ENCODE results near the gene RRP36. TPM values are rescaled to one million over a fixed set of nuclear protein-coding genes. Genes with fewer than 3 reads are reported as not detected.

RRP36 gene
- total and polyA plus RNA-seq, 9 of the 15 experiments (the other 6 are each of a cell fraction or from before 2014, with no cell fraction given) = 27.6 to 150 (median 114) TPM

DNA sequence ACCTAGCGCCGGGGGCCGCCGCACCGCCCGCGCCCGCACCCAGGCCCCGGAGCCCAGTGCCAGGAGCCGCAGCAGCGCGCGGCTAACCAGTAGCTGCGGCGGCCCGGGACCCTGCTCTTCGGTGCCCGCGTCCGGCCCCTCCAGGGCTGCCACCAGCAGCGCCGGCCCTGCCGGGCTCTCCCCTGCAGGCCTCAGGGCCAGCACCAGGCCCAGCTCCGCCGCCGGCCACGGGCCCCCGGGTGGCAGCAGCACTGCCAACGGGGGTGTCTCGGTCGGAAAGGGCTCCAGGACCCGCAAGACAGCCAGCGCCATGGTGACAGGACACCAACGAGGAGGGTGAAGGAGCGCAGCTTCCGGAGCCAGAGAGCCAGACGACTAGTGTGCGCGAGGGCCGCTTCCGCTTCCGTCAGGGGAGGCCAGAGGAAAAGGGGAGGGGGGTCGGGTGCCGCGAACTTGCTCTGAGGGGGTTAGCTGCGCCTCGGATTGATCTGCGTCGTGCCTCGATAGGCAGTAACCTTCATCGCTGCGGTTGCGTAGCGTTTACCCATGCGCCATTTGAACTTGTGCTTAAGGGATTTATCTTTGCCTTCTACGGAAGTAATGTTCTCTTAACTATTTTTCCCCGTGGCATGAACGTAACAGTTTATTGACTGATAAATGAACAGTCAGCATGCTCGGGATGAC lies 42.4 kb upstream of the RRP36 start, which contains the start of gene PEX6 (continued):
- TF ChIP-seq, protein P1, sequence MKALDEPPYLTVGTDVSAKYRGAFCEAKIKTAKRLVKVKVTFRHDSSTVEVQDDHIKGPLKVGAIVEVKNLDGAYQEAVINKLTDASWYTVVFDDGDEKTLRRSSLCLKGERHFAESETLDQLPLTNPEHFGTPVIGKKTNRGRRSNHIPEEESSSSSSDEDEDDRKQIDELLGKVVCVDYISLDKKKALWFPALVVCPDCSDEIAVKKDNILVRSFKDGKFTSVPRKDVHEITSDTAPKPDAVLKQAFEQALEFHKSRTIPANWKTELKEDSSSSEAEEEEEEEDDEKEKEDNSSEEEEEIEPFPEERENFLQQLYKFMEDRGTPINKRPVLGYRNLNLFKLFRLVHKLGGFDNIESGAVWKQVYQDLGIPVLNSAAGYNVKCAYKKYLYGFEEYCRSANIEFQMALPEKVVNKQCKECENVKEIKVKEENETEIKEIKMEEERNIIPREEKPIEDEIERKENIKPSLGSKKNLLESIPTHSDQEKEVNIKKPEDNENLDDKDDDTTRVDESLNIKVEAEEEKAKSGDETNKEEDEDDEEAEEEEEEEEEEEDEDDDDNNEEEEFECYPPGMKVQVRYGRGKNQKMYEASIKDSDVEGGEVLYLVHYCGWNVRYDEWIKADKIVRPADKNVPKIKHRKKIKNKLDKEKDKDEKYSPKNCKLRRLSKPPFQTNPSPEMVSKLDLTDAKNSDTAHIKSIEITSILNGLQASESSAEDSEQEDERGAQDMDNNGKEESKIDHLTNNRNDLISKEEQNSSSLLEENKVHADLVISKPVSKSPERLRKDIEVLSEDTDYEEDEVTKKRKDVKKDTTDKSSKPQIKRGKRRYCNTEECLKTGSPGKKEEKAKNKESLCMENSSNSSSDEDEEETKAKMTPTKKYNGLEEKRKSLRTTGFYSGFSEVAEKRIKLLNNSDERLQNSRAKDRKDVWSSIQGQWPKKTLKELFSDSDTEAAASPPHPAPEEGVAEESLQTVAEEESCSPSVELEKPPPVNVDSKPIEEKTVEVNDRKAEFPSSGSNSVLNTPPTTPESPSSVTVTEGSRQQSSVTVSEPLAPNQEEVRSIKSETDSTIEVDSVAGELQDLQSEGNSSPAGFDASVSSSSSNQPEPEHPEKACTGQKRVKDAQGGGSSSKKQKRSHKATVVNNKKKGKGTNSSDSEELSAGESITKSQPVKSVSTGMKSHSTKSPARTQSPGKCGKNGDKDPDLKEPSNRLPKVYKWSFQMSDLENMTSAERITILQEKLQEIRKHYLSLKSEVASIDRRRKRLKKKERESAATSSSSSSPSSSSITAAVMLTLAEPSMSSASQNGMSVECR (CRISPR knock-in tag; IDR thresholded peaks at IDR 0.05) = 0 out of 2 replicates have a peak, but pooled peaks have one; percentile 11
- TF ChIP-seq ELF2 (CRISPR knock-in tag; IDR thresholded peaks at IDR 0.05) (peak; percentile 84), HDGF (IDR thresholded peaks at IDR 0.05) (peak; percentile 81; the same call in 1 of the 2 replicates), KAT7 (CRISPR knock-in tag; IDR thresholded peaks at IDR 0.05; ENCODE audit: borderline replicate concordance) (0 out of 2 replicates have a peak, but pooled peaks have one; percentile 73), FOXM1 (IDR thresholded peaks at IDR 0.05; ENCODE audit: low read depth) (peak; percentile 45; the same call in 1 of the 2 replicates), FOXM1 (CRISPR knock-in tag; IDR thresholded peaks at IDR 0.05; ENCODE audit: low read depth) (peak; percentile 51; the same call in 1 of the 2 replicates), GTF2E2 (tag; IDR thresholded peaks at IDR 0.05) (peak; percentile 63; the same call in 1 of the 2 replicates), KDM2B (CRISPR knock-in tag; IDR thresholded peaks at IDR 0.05) (0 out of 2 replicates have a peak, but pooled peaks have one; percentile 27), EP400 (IDR thresholded peaks at IDR 0.05) (peak; percentile 89), CBX3 (IDR thresholded peaks at IDR 0.05; ENCODE audit: borderline replicate concordance in 1 of 2, low read length in 2 of 2) (peak in 1 of 2 experiments; percentile 53; a peak in 2 of 3 replicates), TFAP4 (CRISPR knock-in tag; IDR thresholded peaks at IDR 0.05; ENCODE audit: borderline replicate concordance) (0 out of 2 replicates have a peak, but pooled peaks have one; percentile 51), TRIM24 (IDR thresholded peaks at IDR 0.05) (0 out of 4 replicates have a peak, but pooled peaks of 1 of the 2 experiments have one; percentile 19), POLR2B (IDR thresholded peaks at IDR 0.05; ENCODE audit: low read depth, partially characterized antibody) (peak; percentile 91), HEY1 (CRISPR knock-in tag; IDR thresholded peaks at IDR 0.05; ENCODE audit: borderline replicate concordance) (no peak), HLTF (IDR thresholded peaks at IDR 0.05) (no peak)

All from K562 (cell line).